NCI-H2227 (cell line): ENCODE results near the gene ULBP3.
A peak's percentile ranks its signal among the peaks of the same experiment; 100 is the strongest.
"Not testable (repeated sequence)": the region's sequence is repeated elsewhere in the genome, so short reads cannot be mapped to it uniquely, and the experiment has no call there.

Experiments used
- DNase-seq: peaks from one replicate; lab custom pipeline; 2025; ENCODE audit not compliant: unreplicated experiment; lab: John Stamatoyannopoulos, UW

Gene ULBP3

GRCh38 chr6:150076196-150076893 lies 7.4 kb upstream of the ULBP3 start:
- DNase-seq: peak; percentile 1

GRCh38 chr6:150075034-150075421 lies 6.1 kb upstream of the ULBP3 start:
- no peak for DNase-seq

GRCh38 chr6:150074396-150075033 lies 5.6 kb upstream of the ULBP3 start:
- not testable (repeated sequence) for DNase-seq

DNA sequence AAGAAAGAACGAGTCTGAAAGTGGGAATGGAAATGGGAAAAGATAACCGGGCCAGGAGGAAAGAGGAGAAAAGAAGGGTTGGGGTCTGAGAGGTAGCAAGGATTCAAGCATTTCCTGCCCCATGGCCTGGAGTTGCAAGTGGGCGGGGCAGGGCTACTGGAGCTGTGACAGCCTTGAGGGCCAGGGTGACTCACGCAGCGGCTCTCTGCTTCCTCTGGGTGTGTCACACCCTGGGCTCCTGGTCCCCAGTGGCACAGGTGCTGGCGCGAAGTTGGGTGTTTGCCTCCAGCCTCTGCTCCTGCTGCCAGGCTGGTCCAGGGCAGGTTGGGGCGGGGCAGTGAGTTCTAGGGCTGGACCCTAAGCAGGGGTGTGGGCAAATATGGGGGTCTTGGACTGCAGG lies 3.3 kb upstream of the ULBP3 start:
- DNase-seq: no peak

DNA sequence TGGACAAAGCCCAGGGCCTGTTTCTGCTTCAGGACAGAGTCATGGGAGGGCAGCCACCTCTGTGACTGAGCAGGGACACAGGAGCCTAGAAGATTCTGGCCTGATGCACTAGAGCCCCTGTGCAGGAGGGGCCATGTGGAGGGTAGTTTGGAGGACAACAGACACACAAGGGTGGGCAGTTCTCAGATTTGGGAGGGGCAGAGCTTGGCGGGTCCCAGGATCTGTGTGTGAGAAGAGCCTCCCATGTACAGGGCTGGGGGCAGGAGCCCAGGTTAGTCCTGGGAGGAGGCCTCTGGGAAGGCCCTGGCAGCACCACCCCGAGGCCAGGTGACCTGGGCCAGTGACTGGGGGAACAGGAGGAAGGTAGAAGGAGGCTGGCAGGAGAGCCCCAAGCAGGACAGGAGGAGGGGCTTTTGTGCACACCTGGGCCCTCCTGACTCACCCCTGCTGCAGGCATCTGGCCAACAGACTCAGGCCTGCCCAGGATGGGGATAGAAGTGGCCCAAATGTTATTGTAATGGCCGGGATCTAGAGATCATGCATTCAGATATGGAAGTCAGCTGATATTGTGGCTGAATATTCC lies 1.4 kb upstream of the ULBP3 start:
- no peak for DNase-seq

- peak; percentile 67 for DNase-seq
Measured at GRCh38 chr6:150069706-150070105, 785 bp upstream of the ULBP3 start.

DNA sequence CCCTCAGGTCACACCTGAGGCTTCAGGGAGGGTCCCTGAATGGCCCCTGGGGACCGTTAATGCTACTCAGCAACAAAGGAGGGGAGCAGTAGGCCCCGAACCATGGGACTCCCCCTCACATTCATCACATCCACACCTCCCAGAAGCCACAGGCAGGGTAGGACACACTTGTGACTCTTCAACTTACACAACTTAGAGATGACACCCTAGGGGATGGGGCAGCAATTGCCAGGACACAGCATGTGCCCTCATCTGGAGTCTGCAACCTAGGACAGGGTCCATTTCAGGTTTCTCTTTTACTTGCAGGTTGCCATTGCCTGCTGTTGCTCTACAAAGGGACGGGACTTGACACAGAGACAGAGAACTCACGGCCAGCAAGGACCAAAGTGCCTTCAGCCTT lies 770 bp downstream of the ULBP3 start:
- no peak for DNase-seq

DNA sequence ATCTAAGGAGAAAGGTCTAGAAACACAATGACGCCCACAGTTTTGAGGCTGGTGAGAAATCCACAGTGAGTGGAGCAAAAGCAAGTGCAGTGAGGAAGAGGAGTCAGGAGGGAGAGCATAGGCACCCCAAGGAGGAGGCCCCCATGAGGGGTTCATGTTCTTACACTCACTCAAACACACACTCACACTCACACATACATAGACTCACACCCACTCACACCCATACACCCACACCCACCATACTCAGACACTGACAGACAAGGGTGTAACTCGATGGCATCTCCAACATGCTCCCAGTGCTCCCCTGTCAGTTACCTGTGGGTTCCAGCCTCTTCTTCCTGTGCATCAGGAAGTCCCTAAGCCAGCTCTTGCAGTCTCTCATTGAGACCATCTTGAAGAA lies 3.8 kb downstream of the ULBP3 start:
- no peak for DNase-seq

DNA sequence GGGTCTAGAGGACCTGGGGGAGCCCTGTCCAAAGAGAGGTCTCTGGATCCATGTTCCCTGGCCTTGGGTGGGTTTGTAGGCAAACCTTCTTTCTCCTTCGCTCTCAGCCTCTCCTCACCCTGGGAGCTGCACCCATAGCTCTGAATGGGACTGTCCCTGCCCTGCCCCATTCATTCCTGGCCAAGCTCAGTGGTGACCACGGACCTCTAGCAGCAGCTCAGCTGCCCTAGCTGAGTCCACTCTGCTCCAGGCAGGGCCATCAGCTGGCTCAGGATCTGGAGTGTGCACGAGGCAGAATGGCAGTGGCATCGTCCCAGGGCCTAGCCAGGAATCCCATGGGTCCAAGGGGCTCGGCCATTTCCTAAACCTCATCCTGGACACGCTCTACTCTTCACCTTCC lies 5.3 kb downstream of the ULBP3 start:
- DNase-seq: no peak

DNA sequence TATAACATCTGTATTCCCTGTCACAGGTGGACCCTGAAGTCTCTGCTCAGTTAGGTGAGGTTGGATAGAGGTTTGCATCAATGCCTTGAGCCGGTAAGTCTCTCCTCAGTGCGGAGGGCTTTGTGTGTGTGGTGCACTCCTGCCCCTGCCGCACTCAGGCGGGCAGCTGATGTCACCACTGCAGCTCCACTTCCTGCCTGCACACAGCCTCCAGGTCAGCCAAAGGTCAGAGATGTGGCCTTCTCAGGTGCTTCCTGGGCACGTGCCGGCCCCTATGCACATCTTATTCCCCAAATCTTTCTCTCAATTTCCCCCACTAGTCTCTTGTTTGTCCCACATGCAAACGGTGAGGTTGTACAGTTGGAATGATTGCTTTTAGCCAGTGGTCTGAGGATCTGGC lies 8.9 kb downstream of the ULBP3 start:
- not testable (repeated sequence) for DNase-seq

DNA sequence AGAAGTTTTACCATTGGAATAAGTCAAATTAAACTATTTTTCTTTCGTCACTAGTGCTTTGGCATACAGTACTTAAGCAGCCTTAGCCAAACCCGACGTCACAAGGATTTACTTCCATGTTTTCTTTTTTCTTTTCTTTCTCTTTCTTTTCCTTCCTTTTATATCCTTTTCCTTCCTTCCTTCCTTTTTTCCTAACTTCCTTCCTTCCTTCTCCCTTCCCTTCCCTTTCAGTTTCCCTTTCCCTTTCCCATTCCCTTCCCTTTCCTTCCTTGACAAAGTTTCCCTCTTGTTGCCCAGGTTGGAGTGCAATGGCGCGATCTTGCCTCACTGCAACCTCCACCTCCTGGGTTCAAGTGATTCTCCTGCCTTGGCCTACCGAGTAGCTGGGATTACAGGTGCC lies 9.9 kb downstream of the ULBP3 start:
- DNase-seq: no peak

DNA sequence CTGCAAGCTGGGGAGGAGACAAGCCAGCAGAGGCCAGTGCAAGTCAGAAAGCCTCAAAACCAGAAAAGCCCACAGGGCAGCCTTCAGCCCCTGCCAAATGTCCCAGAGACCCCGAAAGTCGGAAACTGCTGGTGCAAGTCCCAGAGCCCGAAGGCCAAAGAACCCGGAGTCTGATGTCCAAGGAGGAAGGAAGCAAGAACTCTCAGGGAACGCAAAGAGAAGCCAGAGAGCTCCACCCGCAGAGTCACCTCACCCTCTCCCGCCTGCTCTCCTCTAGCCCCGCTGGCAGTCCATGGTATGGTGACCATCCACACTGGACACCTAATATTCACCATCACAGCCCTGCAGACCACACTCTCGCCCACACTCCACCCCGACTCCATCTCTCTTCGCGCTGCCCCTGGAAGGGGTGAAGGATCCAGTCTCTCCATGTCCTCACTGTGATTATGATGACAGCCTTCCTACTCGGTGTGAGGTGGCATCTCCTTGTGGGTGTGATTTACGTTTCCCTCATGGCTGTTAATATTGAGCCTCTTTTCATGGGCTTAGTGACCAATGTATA lies 10.6 kb downstream of the ULBP3 start:
- DNase-seq: no peak

GRCh38 chr6:150057501-150057951 lies 11.4 kb downstream of the ULBP3 start:
- no peak for DNase-seq

- DNase-seq: no peak
Measured at GRCh38 chr6:150056916-150057315, 12.0 kb downstream of the ULBP3 start.

GRCh38 chr6:150056156-150056555 lies 12.8 kb downstream of the ULBP3 start:
- no peak for DNase-seq

- DNase-seq: no peak
Measured at GRCh38 chr6:150055131-150055530, 13.8 kb downstream of the ULBP3 start.

DNA sequence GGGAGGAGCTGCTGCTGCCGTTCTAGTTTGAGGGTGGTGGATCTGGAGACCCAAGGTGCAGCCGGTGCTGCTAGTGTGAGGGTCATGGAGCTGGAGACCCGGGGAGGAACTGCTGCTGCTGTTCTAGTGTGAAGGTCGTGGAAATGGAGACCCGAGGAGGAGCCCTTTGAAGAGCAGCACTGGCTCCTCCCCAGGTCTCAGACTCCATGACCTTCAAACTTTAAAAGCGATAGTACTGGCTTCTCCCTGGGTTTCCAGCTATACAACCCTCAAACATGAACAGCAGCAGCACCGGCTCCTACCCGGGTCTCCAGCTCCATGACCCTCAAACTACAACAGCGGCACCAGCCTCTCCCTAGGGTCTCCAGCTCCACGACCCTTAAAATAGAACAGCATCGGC lies 15.5 kb downstream of the ULBP3 start:
- DNase-seq: no peak

DNA sequence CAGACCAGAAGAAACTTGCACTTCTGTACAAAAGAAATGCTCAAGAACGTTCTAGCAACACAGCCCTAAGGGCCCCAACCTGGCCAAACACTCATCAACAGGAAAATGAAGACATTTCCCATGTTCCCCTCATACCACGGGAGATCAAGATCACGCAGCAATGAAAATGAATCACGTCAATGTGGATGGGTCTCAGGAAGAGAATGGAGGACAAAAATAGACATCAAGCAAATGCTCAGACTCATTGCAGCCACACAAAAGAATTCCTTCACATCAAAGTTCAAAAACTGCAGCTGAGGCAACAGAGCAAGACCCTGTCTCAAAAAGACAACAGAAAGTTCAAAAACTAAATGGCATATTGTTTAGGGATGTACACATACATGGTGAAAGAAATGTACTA lies 18.1 kb downstream of the ULBP3 start:
- no peak for DNase-seq

DNA sequence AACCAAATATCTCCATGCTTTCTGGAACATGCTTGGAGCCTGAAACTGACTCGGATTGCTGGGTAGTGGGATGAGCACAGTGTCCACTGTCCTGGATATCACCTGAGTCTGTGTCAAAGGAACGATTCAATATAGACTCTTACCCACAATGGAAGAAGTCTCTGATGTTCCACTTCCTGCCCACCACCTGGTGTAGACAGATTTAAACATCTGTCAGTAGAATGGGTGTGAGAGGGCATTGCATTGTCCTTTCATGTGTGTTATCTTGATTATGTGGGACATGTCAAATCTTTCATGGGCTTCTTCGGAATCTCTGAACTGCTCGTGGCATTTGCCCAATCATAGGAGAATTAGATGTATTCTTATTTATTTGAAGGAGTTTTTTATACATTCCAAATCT lies 20.8 kb downstream of the ULBP3 start:
- DNase-seq: no peak

GRCh38 chr6:150046943-150047342 lies 22.0 kb downstream of the ULBP3 start:
- no peak for DNase-seq

GRCh38 chr6:150044621-150045145 lies 24.2 kb downstream of the ULBP3 start:
- DNase-seq: no peak
